GM23248 (cell line): ENCODE data around the gene RPL37A.

Source experiments
- EZH2 ChIP-seq: fragments of 200-600 bp; sonication (generic); IDR thresholded peaks from 2 replicates; pipeline ENCODE4 v1.6.1; 2018; ENCODE audit warnings: antibody characterized with exemption, mild to moderate bottlenecking; ENCODE audit not compliant: insufficient read depth, poor library complexity, severe bottlenecking
- EZH2phosphoT487 ChIP-seq: fragments of 200-600 bp; sonication (generic); IDR thresholded peaks from 2 replicates; pipeline ENCODE4 v1.6.1; 2018; ENCODE audit warnings: antibody characterized with exemption, moderate library complexity, mild to moderate bottlenecking, low read depth; ENCODE audit not compliant: insufficient read depth

DNA sequence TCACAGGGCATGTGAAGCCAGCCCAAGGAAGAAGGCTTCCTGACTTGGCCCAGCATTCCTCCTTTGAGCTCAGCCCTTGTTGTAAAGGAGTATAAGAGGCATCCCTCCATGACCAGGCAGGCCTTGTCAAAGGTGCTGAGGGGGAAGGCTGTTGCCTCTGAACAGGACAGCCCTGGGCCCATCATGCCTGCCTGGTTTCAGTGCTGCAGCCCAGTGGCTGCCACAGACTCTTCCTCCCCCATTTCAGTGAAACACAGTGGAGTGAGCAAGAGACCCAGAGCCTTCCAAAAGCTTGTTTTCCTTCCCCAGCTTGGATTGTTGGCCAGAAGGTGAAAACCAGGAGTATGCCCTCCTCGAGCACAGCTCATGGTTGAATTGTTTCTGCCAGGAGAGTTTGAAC, 19.9 kb upstream of the RPL37A start:
- TF ChIP-seq EZH2phosphoT487 (no peak), EZH2 (no peak)
